Activated CD4-positive, alpha-beta T cell treated with anti-CD3 and anti-CD28 coated beads, Interleukin-2, amount 50 U/mL, for 16 hours (primary cell): ENCODE results near the gene RTEL1.

Experiments used
- DNase-seq: peaks from one replicate; pipeline ENCODE4 v3.0.0-alpha.2; 2020

Gene RTEL1

GRCh38 chr20:63742381-63743024 lies 84.4 kb downstream of the RTEL1 start:
- DNase-seq = no peak

- no peak for DNase-seq
These were observed 85.3 kb downstream of the RTEL1 start for GRCh38 chr20:63743210-63743970.

DNA sequence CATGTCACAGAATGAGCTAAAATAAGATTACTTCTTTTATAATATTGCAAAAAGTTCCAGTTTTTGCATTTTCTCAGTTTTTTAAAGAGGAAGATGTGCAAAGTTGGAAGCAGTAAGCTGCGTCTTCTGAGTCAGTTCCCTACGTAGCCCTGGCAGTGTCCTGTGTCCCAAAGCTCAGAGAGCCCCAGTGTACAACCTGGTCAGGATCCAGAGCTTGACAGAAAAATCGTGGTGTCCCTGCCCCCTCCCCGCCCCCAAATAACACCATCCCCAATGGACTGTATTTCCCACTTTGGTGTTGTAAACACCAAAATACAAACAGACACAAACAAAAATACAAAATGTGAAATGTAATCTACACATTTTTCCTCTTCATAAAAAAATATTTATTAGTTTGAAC lies 86.0 kb downstream of the RTEL1 start:
- no peak for DNase-seq

DNA sequence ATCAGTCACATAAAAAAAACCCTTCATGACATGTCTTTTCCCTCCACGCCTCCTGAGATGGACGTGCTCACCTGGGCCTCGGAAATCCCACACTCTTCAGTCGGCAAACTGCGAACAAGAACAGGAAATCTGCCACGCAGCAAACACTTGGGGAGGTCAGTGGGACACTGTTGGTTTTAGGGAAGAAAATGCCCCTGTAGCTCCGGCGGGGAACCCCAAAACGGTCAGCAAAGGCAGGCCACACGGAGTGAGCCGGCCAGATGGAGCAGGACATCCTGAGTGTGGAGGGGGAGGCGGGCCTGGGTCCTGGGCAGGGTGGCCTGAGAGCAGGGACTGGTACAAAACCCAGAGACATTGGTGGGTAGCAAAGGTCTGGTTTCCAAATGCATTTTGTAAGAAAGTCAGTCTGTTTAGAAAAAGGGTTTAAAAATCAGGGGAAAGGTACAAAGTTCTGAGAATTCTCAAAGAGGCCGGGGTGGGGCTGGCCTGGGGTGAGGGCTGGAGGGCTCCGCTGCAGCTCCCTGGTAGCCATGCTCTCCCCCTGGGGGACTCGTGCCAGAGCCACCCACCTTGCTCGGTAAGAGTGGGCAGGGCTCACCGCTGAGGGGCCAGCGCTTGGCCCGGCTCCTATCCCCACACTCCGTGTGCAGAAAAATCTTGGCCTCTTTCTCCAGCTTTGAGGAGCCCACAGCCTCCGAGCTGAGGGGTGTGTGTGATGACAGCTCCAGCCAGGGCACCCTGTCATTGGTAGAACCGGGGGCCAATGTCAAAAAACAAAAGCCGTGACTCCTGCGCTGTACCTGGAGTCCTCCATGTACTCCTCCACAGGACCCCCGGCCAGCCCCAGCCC lies 86.7 kb downstream of the RTEL1 start:
- no peak for DNase-seq

DNA sequence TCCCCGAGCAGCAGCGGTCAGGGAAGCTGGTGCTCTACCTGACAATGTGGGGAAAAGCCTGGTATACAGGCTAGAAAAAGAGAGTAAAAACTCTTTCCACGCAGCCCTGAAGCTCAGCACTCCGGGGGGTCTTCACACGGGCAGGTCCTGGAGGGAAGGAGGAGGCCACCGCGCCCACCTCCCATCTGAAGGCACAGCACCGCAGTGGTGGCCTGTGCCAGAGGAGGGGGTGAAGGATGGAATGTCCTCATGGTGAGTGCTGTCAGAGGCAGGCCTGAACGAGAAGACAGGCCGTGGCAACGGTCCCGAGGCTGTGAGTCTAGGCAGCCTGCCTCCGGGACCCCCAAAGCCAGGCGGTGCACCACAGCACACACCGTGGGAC lies 87.3 kb downstream of the RTEL1 start:
- no peak for DNase-seq
